BLaER1 treated with 17β-estradiol and CSF1 and Interleukin-3, amounts not matched to agents 10 nM and 100 nM (cell line): ENCODE measurements around the gene FBLIM1.
A peak's percentile ranks its signal among the peaks of the same experiment; 100 is the strongest.

Source experiments
- H3K27ac ChIP-seq, 11 experiments: shearing (Covaris generic); formaldehyde crosslinking; 2 replicates each; pipeline ENCODE4 v1.8.1; 2022
- H3K27me3 ChIP-seq, 11 experiments: shearing (Covaris generic); formaldehyde crosslinking; 2 replicates each; pipeline ENCODE4 v1.8.1; 2022
- H3K36me3 ChIP-seq, 11 experiments: shearing (Covaris generic); formaldehyde crosslinking; 2 replicates each; pipeline ENCODE4 v1.8.1; 2022
- H3K4me1 ChIP-seq, 10 experiments: shearing (Covaris generic); formaldehyde crosslinking; 2 replicates each; pipeline ENCODE4 v1.8.1; 2022
- H3K4me2 ChIP-seq, 11 experiments: shearing (Covaris generic); formaldehyde crosslinking; 2 replicates each; pipeline ENCODE4 v1.8.1; 2022
- H3K4me3 ChIP-seq, 10 experiments: shearing (Covaris generic); formaldehyde crosslinking; 2 replicates each; pipeline ENCODE4 v1.8.1; 2022
- H3K9ac ChIP-seq, 11 experiments: shearing (Covaris generic); formaldehyde crosslinking; 2 replicates each; pipeline ENCODE4 v1.8.1; 2022
- H3K9me3 ChIP-seq, 11 experiments: shearing (Covaris generic); formaldehyde crosslinking; replicated peaks in 1 of 11; 2 replicates each; pipeline ENCODE4 v1.8.1; 2022
- H4K20me1 ChIP-seq, 11 experiments: shearing (Covaris generic); formaldehyde crosslinking; 2 replicates each; pipeline ENCODE4 v1.8.1; 2022
- Cebpa-rat ChIP-seq, 11 experiments: shearing (Covaris generic); IDR thresholded peaks; 2 replicates each; pipeline ENCODE4 v1.8.1; 2022

FBLIM1 gene

GRCh38 chr1:15750924-15751323, 7.7 kb upstream of the FBLIM1 start:
- Histone ChIP-seq H3K4me2 (no peak overlapping the region), H3K27ac (no peak overlapping the region), H3K9me3 (no peaks in the 10 kb centered on the region; a peak in 1 of 22 replicates), H3K4me3 (no peak overlapping the region), H3K9ac (no peak overlapping the region), H3K4me1 (no peaks in the 10 kb centered on the region), H3K27me3 (peaks cover 10 to 12% (median 11%) of the 10 kb centered on the region in 11 experiments), H3K36me3 (no peaks in the 10 kb centered on the region), H4K20me1 (no peaks in the 10 kb centered on the region)
- no peak for TF ChIP-seq Cebpa-rat (IDR thresholded peaks at IDR 0.05)

- H3K9ac ChIP-seq: no peak overlapping the region
- no peaks in the 10 kb centered on the region; a peak in 1 of 22 replicates for H3K9me3 ChIP-seq
- TF ChIP-seq Cebpa-rat (IDR thresholded peaks at IDR 0.05): no peak
- H3K27me3 ChIP-seq: peaks cover 18 to 20% (median 18%) of the 10 kb centered on the region in 11 experiments
- H3K4me2 ChIP-seq: no peak overlapping the region
- peaks cover 6 to 7% (median 7%) of the 10 kb centered on the region in 10 experiments; a peak in 17 of 20 replicates for H3K4me1 ChIP-seq
- H3K4me3 ChIP-seq: no peak overlapping the region
- peaks cover 0 to 7% (median 3%) of the 10 kb centered on the region in 11 experiments; a peak in 7 of 22 replicates for H4K20me1 ChIP-seq
- no peak overlapping the region for H3K27ac ChIP-seq
- no peaks in the 10 kb centered on the region for H3K36me3 ChIP-seq
Observed at GRCh38 chr1:15751717-15752116, 6.9 kb upstream of the FBLIM1 start.

DNA sequence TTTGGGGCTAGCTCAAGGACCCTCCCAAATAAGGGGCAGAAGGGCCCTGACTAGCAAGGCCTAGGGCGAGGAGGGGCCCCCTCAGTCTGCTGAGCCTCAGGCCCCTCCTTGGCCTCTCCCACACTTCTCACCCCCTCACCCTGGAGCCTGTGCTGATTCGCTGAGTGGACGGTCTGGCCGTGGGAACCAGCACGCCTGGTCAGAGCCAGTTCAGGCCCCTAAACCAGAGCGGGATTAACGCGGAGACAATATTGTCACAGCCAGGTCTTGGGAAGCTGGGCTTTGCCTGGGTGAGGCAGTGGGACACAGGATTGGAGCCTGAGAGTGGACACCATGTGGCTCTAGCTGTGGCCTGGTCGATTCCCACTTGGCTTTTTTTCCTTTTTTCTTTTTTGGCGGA, 4.8 kb upstream of the FBLIM1 start:
- no peak for TF ChIP-seq Cebpa-rat (IDR thresholded peaks at IDR 0.05)
- Histone ChIP-seq H3K27ac (no peak overlapping the region), H3K9me3 (no peaks in the 10 kb centered on the region; a peak in 1 of 22 replicates), H4K20me1 (peaks cover 0 to 22% (median 18%) of the 10 kb centered on the region in 11 experiments; a peak in 15 of 22 replicates), H3K4me1 (peaks cover 6 to 11% (median 9%) of the 10 kb centered on the region in 10 experiments; a peak in 17 of 20 replicates), H3K9ac (no peak overlapping the region), H3K27me3 (peaks cover 35 to 40% (median 39%) of the 10 kb centered on the region in 11 experiments), H3K36me3 (no peaks in the 10 kb centered on the region), H3K4me2 (no peak overlapping the region), H3K4me3 (no peak overlapping the region)

GRCh38 chr1:15755021-15755645, 3.5 kb upstream of the FBLIM1 start:
- H3K4me2 ChIP-seq: no peak overlapping the region
- H3K9ac ChIP-seq: no peak overlapping the region
- H3K27me3 ChIP-seq: peaks cover 49 to 54% (median 52%) of the 10 kb centered on the region in 11 experiments
- no peak overlapping the region for H3K27ac ChIP-seq
- peaks cover 0 to 31% (median 24%) of the 10 kb centered on the region in 11 experiments; a peak in 15 of 22 replicates for H4K20me1 ChIP-seq
- H3K36me3 ChIP-seq: no peaks in the 10 kb centered on the region
- peaks cover 7 to 18% (median 12%) of the 10 kb centered on the region in 10 experiments; a peak in 19 of 20 replicates for H3K4me1 ChIP-seq
- no peak for TF ChIP-seq Cebpa-rat (IDR thresholded peaks at IDR 0.05)
- no peak overlapping the region for H3K4me3 ChIP-seq
- H3K9me3 ChIP-seq: no peaks in the 10 kb centered on the region; a peak in 1 of 22 replicates

DNA sequence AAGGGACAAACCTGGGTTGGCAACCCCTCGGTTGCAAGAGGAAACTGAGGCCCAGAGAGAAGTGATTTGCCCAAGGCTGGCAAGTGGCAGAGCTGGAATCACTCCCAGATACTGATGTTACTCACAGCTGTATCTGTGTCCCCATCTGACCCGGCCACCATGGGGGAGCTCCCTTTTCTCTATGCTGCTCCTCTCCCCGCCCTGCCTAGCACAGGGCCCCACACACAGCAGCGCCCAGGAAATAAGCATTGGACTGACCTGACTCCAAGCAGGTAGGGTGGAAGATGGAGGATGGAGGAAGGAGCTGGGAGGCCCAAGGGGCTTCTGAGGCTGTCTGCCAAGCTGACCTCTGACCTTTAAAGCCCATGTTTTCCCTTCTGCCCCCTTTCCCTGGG, 3.0 kb upstream of the FBLIM1 start:
- no peak for TF ChIP-seq Cebpa-rat (IDR thresholded peaks at IDR 0.05)
- H3K4me3 ChIP-seq: no peak overlapping the region
- H3K4me2 ChIP-seq: no peak overlapping the region
- no peaks in the 10 kb centered on the region; a peak in 1 of 22 replicates for H3K9me3 ChIP-seq
- peaks cover 0 to 32% (median 25%) of the 10 kb centered on the region in 11 experiments; a peak in 15 of 22 replicates for H4K20me1 ChIP-seq
- H3K36me3 ChIP-seq: no peaks in the 10 kb centered on the region
- H3K4me1 ChIP-seq: peaks cover 11 to 24% (median 17%) of the 10 kb centered on the region in 10 experiments
- peaks cover 54 to 59% (median 58%) of the 10 kb centered on the region in 11 experiments for H3K27me3 ChIP-seq
- H3K9ac ChIP-seq: no peak overlapping the region
- no peak overlapping the region for H3K27ac ChIP-seq

DNA sequence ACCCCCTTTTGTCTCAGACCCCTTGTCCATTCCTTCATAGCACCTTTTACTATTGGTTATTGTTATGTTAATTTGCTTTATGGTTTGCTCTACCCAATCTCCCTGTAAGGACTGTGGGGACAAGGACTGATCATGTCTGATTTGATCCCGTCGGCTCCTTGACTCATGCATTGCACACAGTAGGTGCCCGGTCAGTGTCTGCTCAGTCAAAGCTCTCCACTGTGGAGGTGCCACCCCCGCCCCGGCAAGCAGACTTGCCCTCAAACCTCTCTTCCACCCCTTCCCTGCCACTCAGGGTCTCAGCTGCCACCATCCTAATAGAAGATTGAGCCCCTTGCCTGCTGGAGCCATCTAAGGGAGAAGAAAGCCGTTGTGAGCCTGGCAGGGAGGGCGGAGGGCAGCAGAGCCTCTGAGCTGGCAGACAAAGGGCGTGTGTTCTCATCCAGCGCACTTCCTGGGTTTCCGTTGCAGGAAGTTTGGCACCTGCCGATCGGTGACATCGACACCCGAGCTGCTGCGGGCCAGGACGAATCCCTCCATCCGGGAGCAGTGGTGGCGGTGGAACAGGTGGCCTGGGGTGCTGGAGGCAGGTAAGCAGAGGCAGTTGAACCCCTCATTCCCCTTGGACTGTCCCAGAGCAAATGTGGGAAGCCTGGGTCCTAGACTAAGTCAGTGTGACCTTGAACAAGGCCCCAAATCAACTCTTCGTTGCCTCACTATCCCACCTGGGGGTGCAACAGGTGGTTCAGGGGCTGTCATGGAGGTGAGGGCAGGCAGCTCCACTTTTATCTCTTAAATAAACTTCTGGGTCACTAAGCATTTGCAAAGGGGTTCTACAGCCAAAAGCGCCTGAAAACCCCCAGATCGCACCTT, 2.2 kb upstream of the FBLIM1 start:
- Histone ChIP-seq H3K9ac (0 out of 22 replicates have a peak overlapping the region, but pooled peaks of 1 of the 11 experiments have one; percentile 24), H3K27me3 (peaks cover 61 to 66% (median 65%) of the 10 kb centered on the region in 11 experiments), H3K36me3 (no peaks in the 10 kb centered on the region), H4K20me1 (peaks cover 0 to 38% (median 25%) of the 10 kb centered on the region in 11 experiments; a peak in 15 of 22 replicates), H3K9me3 (no peaks in the 10 kb centered on the region; a peak in 1 of 22 replicates), H3K4me2 (peak overlapping the region; percentile 28 to 78 (median 52); a peak in 20 of 22 replicates), H3K27ac (no peak overlapping the region), H3K4me3 (peak overlapping the region in 1 of 10 experiments; percentile 21; a peak in 3 of 20 replicates), H3K4me1 (peaks cover 18 to 30% (median 24%) of the 10 kb centered on the region in 10 experiments)
- no peak for TF ChIP-seq Cebpa-rat (IDR thresholded peaks at IDR 0.05)

DNA sequence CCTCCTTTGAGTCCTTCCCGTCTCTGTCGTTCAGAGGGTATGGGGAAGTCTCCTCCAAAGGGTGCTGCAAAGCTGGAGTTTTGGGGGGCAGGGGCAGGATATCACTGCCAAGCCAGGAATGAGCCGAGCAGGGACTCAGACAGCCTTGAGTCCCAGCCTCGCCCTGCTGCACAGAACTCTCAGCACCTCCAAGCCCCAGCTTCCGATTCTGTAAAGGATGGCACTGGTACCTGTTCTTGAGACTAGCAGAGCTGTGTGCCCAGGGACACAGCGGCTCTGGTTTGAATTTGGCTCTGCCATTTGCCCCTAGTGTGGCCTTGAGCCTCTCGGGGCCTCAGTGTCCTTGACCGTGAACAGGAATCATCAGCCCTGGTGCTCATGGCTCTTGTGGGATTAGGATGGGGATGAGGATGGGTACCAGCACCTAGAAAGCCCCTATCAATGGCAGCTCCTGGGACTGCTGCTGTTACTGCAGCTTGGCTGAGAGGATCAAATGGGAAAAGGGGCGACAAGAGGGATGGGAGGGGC, 1.5 kb upstream of the FBLIM1 start:
- H3K4me1 ChIP-seq: peaks cover 18 to 32% (median 25%) of the 10 kb centered on the region in 10 experiments
- no peak overlapping the region for H3K9ac ChIP-seq
- H4K20me1 ChIP-seq: peaks cover 0 to 38% (median 25%) of the 10 kb centered on the region in 11 experiments; a peak in 15 of 22 replicates
- no peaks in the 10 kb centered on the region for H3K36me3 ChIP-seq
- peaks cover 68 to 73% (median 72%) of the 10 kb centered on the region in 11 experiments for H3K27me3 ChIP-seq
- peak overlapping the region in 5 of 11 experiments; percentile 28 to 78 (median 63); a peak in 7 of 22 replicates for H3K4me2 ChIP-seq
- no peak overlapping the region for H3K27ac ChIP-seq
- TF ChIP-seq Cebpa-rat (IDR thresholded peaks at IDR 0.05): no peak
- no peaks in the 10 kb centered on the region; a peak in 1 of 22 replicates for H3K9me3 ChIP-seq
- H3K4me3 ChIP-seq: no peak overlapping the region

- no peak overlapping the region for H3K4me2 ChIP-seq
- no peaks in the 10 kb centered on the region; a peak in 1 of 22 replicates for H3K9me3 ChIP-seq
- no peak overlapping the region for H3K27ac ChIP-seq
- H4K20me1 ChIP-seq: peaks cover 0 to 38% (median 25%) of the 10 kb centered on the region in 11 experiments; a peak in 15 of 22 replicates
- no peaks in the 10 kb centered on the region for H3K36me3 ChIP-seq
- H3K4me1 ChIP-seq: peaks cover 18 to 32% (median 25%) of the 10 kb centered on the region in 10 experiments
- no peak overlapping the region for H3K4me3 ChIP-seq
- H3K27me3 ChIP-seq: peaks cover 69 to 80% (median 78%) of the 10 kb centered on the region in 11 experiments
- no peak for TF ChIP-seq Cebpa-rat (IDR thresholded peaks at IDR 0.05)
- no peak overlapping the region for H3K9ac ChIP-seq
Observed at GRCh38 chr1:15757575-15758342, 836 bp upstream of the FBLIM1 start.
